Measurements from ENCODE around the gene PSKH1.

The PSKH1 gene

GRCh38 chr16:67892899-67893742 is at the start of gene PSKH1 (continued):
- TF ChIP-seq YY1 (tag by site-specific recombination; IDR thresholded peaks at IDR 0.05) (peak; percentile 87), ZNF221 (tag by site-specific recombination; IDR thresholded peaks at IDR 0.05; ENCODE audit: borderline replicate concordance) (no peak), PBX3 (CRISPR knock-in tag; IDR thresholded peaks at IDR 0.05) (peak; percentile 78; the same call in 1 of the 2 replicates), ZNF433 (tag by site-specific recombination; IDR thresholded peaks at IDR 0.05; ENCODE audit: low read depth) (no peak), ZNF792 (tag by site-specific recombination; IDR thresholded peaks at IDR 0.05) (no peak), HOXD13 (CRISPR knock-in tag; IDR thresholded peaks at IDR 0.05; ENCODE audit: borderline replicate concordance) (no peak), ZNF404 (tag by site-specific recombination; IDR thresholded peaks at IDR 0.05) (no peak), ZNF777 (tag by site-specific recombination; IDR thresholded peaks at IDR 0.05; ENCODE audit: borderline replicate concordance) (no peak; the same call in 1 of the 2 replicates), TCF7L2 (IDR thresholded peaks at IDR 0.05; ENCODE audit: borderline replicate concordance, low read depth, low read length) (no peak), ELK4 (IDR thresholded peaks at IDR 0.05; ENCODE audit: borderline replicate concordance, low read depth, low read length) (no peak), ZEB2 (tag by site-specific recombination; IDR thresholded peaks at IDR 0.05) (no peak)
- TF ChIP-seq, protein P1, sequence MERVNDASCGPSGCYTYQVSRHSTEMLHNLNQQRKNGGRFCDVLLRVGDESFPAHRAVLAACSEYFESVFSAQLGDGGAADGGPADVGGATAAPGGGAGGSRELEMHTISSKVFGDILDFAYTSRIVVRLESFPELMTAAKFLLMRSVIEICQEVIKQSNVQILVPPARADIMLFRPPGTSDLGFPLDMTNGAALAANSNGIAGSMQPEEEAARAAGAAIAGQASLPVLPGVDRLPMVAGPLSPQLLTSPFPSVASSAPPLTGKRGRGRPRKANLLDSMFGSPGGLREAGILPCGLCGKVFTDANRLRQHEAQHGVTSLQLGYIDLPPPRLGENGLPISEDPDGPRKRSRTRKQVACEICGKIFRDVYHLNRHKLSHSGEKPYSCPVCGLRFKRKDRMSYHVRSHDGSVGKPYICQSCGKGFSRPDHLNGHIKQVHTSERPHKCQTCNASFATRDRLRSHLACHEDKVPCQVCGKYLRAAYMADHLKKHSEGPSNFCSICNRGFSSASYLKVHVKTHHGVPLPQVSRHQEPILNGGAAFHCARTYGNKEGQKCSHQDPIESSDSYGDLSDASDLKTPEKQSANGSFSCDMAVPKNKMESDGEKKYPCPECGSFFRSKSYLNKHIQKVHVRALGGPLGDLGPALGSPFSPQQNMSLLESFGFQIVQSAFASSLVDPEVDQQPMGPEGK (tag by site-specific recombination; IDR thresholded peaks at IDR 0.05), result no peak
- TF ChIP-seq, protein P2, sequence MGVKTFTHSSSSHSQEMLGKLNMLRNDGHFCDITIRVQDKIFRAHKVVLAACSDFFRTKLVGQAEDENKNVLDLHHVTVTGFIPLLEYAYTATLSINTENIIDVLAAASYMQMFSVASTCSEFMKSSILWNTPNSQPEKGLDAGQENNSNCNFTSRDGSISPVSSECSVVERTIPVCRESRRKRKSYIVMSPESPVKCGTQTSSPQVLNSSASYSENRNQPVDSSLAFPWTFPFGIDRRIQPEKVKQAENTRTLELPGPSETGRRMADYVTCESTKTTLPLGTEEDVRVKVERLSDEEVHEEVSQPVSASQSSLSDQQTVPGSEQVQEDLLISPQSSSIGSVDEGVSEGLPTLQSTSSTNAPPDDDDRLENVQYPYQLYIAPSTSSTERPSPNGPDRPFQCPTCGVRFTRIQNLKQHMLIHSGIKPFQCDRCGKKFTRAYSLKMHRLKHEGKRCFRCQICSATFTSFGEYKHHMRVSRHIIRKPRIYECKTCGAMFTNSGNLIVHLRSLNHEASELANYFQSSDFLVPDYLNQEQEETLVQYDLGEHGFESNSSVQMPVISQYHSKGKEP (tag by site-specific recombination; IDR thresholded peaks at IDR 0.05), result 0 out of 2 replicates have a peak, but pooled peaks have one; percentile 32

DNA sequence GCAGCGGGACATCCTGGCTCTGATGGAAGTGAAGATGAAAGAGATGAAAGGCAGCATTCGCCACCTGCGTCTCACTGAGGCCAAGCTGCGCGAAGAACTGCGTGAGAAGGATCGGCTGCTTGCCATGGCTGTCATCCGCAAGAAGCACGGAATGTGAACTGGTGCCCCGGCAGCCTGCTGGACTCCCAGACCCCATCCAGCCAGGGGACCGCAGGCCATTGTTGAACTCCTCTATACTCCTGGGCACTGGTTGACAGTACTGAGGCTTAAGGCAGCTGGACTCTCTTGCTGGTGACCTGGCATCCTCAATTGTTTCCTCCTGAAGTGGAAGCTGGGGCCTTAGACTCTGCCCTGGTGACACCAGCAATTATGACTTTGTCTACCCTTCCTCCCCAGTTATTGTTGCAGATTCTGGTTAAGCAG is 49.7 kb upstream of the PSKH1 start:
- ChIA-PET CTCF (interaction anchor here (0.7 to 2.9 kb wide), 3 partner anchors 27 to 322 kb away, joined by 3 to 13 read pairs (median 3); no protein-coding TSS in a partner anchor), POLR2A (interaction anchor here (1.4 to 4.3 kb wide), 2 partner anchors 10 to 30 kb away, joined by 3 to 38 read pairs; no protein-coding TSS in a partner anchor)
- TF ChIP-seq BCL11A (tag by site-specific recombination; IDR thresholded peaks at IDR 0.05; ENCODE audit: low read depth) (no peak), ZBTB20 (tag by site-specific recombination; IDR thresholded peaks at IDR 0.05) (peak; percentile 15; the same call in 1 of the 2 replicates)
- H3K27ac ChIP-seq (ENCODE audit: extremely low read depth, low read depth, low read length), result peak overlapping the region; percentile 99
- peaks cover 16% of the 10 kb centered on the region for H3K4me1 ChIP-seq (ENCODE audit: control insufficient read depth, insufficient read depth, low read length)
- H3K9me3 ChIP-seq (ENCODE audit: control insufficient read depth, insufficient read depth, low read depth, low read length), result no peaks in the 10 kb centered on the region
- H3K36me3 ChIP-seq (ENCODE audit: control insufficient read depth in 2 of 2, insufficient read depth in 1 of 2, low read length in 2 of 2), result peaks cover 0 to 16% of the 10 kb centered on the region in 2 experiments; a peak in 1 of 3 replicates
- H3K4me3 ChIP-seq (ENCODE audit: low read depth, low read length), result peak overlapping the region; percentile 92
